AG20443 (cell line): ENCODE data around the gene LMX1A.
A peak's percentile ranks its signal among the peaks of the same experiment; 100 is the strongest.

Experiments
- DNase-seq: peaks from one replicate; pipeline ENCODE4 v3.0.0; 2012; ENCODE audit warnings: low spot score, mixed read lengths

Gene LMX1A

DNA sequence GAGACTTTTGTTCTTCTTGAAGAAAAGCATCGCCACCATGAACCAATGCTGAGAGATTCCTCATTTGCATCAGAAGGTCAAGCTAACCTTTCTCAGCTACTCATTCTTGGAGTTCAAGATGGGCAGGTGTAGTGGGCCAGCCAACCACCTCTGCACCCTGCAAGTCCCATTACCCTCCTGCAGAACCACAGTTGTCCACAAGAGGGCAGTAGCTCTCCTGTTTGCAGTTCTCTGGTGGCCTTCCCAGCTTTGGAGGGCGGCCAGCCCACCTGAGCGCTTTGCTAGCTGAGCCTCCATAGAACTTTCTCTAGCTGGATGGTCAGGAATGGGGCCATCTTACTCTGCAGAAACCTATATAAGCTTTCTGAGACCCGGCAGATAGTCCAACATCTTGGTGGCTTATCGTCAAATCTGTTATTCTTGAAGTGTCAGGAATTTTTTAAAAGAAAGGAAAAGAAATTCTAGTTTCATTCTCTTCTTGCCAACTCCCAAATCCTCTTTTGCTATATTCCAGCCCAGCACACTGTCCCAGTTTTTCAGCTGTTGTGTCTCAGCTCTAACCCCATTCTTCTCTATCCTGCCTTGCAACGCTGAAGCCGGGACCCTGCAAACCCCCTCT is 11.0 kb upstream of the LMX1A start:
- peak; percentile 77 for DNase-seq

DNA sequence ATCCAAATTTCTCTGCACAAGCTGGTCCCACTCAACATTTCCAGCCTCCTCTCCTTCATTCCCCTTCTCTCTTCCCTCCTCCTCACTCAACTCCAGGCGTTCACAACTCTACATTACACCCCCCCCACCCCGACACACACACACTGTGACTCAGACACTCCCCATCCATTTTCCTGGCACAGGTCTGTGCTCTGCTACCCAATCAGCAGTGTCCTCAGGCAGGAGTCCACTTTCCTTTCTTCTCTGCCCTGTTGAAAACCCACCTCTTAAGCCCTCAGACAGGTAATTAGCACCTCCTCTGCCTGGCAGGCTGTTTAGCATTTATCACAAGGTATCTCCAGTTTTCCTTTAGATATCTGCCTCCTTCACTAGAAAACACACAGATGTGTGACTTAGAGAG is 8.8 kb upstream of the LMX1A start:
- no peak for DNase-seq

DNA sequence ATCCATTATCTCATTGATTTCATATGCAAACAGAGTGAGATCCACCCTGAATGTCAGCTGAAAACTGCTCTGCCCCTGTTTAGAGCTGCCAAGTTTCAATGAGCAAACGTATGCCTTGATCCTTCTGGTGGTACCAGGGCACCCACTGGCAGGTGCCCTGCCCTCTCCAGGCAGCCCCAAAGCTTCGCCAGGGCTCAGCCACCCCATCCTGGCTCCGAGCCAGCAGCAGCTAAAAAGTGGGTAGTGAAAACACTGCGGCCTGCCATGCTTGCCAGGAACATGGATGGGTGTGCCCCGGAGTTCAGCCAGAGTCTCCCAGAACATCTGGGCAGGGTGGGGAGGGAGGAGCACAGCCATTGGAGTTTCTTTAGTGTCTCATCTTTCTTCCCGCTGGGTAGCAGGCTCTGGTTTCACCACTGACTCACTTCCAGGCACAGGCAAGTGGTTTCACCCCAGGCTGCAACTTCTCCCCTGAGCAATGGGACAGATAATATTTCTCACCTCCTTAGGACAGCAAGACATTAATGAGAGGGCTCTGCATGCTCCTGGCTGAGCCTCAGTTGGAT is 8.1 kb upstream of the LMX1A start:
- peak; percentile 69 for DNase-seq

DNA sequence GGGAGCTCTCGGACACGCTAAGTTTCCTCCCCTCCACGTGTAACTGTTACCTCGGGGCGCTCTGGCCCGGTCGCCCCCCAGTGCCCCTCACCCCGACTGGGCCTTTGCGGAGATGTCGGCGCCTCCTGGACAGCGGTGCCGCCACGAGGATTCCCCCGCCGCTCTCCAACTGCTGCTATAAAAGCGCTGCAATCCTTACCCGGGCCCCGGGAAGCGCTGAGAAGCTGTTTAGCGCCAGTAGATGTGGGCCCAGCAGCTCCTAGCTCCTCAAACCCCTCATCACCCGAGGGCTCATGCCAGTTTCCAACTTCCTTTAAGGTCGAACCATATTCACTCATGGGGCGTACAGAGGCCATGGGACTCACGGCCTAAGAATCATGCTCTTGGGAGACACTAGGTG is 361 bp upstream of the LMX1A start:
- DNase-seq: no peak

DNA sequence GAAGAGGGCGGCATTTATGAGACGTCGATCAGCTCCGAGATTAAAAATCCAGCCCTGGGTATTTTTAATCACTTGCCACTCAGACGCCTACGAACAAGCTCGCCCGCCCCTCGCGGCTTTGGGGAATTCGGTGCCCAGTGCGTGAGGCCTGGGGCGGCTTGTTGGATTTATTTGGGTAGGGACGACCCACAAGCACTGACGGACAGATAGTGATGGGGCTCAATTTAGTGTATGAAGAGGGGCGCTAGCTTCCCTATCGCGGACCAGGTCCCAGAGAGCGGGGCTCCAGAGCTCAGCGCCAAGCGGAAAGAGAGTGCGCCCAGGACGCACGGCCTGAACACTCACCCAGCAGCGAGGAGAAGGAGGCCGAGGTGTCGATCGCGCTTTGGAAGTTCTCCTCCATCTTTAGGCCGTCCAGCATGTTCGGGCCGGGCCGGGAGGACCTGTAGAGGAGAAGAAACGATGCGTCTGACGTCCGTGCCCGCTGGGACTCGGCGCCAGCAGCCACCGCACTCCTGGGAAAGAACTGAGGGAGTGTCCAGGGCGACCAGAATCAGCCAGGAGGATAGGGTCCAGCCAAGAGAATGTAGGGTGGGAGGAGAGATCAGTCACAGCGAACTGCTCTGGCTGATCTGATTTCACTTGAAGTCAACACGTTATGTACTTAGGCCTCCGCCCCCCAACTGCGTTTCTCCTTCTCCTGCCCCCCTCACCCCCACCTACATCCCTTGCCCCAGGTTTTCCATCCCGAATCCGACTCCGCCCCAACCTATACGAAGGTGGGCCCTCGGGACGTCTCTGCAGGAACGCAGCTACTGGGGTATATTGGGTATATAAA is 1.2 kb downstream of the LMX1A start:
- no peak for DNase-seq

DNA sequence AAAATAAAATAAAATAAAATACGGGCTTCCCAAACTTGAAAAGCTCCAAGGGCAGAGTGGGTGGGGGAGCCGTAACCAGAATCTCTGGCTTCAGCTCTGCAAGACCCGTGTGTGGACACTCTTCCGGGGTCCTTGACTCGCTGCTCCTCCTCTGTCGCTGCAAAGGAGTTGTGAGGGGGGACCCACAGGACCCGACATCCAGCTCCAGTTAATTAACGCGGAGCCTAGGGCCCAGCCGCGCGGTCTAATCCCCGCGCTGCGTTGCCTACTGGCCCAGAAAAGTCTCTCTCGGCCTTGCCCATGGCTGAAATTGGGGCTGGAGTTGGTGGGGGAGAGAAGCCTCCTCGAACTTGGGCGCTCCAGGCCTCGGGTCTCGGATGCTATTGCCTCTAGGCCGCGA is 1.8 kb downstream of the LMX1A start:
- DNase-seq: no peak

DNA sequence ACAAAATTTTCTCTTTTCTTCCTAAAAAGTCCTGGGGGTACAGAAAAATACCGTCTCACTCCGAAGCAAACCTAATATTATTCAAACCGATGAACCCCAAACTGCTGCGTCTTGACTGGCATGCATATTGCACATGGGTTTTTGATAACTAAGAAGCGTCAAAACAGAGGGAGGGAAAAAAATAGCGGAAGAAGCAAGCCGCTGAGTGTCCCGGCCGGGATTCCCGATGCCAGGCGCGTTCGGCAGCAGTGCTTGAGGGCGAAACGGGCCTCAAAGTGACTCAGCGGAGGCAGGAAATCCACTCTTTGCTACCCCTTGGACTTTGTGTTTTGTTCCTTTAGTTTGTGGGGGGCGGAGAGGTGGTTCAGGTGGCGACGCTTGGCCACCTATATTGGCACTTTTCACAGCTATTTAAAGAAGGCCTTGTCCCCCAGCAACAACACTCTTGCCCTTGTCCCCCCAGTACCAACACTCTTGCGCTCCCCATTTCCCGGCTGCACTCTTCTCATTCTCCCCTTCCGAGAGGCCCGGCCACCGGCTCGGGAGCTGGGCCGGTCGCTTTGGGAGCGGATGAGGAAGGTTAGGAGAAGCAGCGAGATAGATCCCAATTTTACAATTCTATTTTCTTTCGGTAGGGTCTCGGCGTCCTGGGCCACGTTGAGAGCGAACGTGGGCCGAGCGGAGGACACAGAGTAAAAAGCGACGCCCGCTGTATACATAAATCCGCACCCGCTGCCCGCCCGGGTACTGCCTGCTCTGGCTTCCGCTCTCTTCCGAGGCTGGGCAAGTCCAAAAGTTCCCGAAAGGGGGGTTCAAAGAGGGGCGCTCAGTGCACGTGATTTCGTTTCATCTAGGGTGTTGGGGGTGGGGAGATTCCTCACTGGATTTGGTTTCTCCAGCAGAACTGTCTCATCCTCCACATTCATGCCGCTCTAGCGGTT is 2.5 kb downstream of the LMX1A start:
- no peak for DNase-seq

DNA sequence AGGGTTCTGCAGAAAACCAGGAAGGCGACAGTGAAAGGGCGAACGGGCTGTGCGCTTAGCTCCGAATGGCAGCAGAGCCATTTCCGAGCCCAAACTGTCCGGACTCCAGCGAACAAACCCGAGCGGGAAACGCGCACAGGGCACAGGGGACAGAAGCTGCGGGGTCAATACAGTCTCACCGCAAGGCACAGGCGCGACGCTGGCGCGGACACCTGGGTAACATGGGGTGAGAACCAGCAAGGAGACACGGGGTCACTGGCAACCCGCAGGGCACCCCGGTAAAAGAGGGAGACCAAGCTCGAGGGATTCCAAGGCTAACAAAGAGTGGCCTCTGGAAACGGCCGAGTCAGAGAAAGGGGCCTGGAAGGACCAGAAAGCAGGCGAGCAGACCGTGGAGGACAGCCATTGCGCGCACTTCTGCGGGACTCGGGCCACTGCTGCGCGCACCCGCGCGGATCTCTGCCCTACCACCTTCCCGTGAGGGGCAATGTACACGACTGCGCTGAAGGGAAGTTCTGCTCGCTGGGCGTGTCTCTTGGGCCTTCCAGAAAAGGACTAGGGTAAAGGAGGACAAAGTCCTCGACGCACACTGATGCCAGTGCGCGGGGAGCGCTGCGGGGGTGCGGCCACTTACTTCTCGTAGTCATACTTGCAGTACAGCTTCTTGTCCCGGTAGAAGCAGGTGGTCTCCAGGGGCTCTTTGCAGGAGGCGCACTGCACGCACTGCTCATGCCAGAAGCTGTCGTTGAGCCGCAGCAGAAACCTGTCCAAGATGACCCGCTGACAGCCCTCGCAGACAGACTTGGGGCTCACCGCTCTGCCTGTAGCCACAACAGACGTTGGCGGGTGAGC is 3.8 kb downstream of the LMX1A start:
- DNase-seq: no peak

DNA sequence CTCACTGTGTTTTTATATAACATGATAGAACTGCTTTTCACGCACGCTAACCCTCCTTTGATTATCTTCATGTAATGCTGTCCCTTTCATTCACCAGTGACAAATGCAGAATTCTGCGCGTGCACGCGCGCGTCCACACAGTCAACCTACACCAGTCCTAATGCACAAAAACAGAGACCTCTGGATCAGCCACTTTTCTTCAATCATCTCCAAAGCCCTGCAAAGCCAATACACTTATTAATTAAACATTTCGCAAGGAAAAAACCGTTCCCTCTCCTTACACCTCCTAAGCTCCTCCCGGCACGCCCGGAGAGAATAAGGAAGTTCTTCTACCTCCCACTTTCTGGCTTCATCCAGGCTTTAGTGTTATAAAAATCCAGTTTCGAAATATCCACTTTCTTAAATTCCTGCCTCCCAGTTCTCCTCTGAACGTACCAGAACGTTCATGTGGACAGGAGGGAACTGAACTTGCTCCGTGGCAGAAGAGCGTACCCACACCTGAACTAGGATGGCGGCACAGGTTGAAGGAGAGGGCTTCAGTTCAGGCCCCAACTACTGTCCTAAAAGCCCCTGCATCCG is 4.6 kb downstream of the LMX1A start:
- DNase-seq: no peak

DNA sequence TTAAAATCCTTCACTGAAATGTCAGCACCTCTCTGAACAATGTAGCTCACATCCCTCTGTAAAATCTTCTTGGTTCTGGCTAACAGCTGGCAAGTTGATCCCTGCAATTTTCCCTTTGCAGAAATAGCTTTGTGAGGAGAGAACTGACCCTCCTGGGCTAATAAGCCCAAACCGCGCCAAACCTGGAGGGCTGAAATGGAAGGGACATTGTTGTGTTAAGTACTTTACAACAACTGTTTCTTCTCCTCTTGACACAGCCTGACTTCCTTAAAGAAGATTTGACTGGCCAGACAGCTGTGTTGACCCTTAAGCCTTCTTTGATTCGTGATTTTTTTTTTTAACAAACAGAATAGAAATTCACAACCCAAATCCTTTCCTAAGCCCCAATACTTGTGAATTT is 5.7 kb downstream of the LMX1A start:
- no peak for DNase-seq

DNA sequence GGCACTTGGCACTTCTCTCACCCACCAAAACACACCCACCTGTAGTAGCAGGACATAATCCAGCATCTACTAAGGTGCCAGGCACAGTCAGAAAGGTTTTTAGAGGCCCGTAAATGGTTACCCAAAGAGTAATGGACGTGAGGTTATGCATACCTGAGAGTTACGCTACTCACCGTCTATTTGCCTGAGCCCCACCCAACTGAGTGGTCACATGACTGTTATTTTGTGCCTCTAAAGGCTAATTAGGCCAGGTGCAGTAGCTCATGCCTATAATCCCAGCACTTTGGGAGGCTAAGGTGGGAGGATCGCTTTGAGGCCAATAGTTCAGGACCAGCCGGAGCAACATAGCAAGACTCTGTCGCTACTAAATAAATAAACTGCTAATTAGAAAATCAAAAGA is 11.0 kb downstream of the LMX1A start:
- no peak for DNase-seq

DNA sequence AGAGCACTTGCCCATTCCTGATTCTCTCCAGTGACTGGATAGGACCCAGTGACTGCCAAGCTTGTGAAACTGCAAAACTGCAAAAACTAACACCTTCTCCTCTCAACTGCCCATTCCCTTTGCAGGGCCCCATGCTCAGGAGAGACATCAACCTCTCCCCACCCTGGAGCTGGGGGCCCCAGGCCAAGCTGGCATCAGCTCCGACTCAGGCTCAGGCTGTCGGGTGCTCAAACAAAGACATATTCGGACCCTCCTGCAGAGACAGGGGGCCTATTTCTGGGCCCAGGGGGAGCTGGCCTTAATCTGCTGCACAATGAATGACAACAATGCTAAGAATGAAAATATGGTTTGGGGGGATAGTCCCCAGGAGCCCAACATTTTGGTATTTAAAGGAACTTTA is 11.8 kb downstream of the LMX1A start:
- DNase-seq: no peak

DNA sequence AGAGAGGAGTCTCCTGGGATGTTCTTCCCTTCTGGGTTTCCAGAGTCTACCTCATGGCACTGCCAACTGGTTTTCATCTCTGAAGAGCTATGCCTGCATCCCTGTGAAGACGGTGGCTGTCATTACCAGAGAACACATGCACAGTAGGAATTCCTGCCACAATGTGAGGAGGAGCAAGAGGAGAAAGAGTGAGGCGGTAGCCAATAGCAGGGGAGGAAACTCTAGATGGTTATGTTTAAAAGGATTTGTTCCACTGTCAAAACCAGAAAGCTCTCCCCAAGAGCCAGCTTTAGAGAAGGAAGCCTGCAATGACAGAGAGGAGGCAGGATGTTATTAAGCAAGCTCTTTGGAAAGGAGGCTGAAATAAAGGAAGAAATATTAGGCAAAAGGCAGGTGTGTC is 12.3 kb downstream of the LMX1A start:
- no peak for DNase-seq

DNA sequence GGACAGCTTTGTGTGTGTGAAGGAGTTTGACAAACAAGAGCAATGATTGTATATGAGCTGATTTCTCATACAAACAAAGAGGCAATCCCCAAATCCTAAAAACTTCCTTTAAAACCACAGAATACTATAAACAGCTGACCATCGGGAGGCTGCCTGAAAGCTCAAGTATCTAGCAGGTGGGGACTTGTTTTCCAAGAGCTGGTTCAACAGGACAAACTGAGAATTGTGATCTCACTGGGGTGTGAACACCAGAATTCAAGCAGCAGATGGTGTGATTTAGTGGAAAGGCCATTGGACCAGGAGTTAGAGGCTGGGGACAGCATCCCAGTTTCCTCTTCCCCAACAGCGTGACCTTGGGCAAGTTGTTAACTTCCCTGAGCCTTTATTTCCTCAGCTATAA is 13.9 kb downstream of the LMX1A start:
- no peak for DNase-seq

DNA sequence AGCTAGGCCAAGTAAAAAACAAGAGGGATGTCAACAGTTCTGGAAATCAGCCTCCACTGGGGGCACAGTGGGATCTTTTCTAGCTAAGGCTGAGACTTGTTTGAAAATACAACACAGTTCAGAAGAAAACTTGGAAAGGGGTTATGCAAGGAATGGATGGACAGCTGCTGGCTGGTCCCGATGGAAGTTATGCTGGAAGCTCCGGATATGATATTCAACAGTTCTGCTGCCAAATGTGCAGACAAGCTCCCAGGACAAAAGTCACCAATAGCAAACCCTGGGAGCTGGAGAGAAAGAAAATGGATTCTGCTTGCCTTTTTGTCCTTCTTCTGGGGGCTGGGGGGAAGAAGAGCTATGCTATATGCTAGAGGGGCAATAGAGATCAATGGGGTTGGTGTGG is 14.3 kb downstream of the LMX1A start:
- DNase-seq: no peak

DNA sequence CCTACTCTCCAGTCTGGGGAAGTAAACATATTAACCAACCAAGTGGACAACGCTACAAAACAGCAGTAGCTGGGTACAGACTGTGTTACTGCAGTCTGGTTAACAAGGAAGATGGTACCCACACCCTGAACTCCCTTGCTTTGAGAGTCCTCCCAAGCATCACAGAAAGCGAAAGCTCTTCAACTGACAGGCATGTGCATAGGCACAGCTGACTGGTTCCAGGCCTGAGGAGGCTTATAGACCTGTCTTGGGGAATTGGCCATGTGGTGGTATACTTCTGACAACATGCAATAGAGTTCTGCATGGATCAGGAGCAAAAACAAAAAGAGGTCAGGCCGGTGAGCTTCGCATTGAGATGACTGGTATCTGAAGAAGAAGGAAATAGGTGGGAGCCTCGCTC is 17.4 kb downstream of the LMX1A start:
- no peak for DNase-seq

DNA sequence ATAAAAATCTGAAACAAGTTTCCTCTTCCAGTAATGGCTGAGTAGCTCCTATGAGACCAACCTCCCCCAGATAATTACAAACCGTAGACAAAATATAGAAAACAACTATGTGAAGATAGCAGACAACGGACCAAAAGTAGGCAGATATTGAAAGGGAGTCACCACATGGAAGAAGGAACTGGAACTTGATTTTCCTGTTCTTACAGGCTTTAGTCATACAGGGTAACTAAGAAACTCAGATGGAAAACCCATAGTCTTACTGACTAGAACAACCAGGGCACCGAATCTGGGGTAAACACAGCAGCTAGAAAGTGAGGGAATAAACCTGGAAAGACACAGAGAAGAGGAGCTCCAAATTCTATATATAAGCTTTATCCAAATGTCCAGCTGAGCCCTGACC is 26.0 kb downstream of the LMX1A start:
- DNase-seq: no peak

DNA sequence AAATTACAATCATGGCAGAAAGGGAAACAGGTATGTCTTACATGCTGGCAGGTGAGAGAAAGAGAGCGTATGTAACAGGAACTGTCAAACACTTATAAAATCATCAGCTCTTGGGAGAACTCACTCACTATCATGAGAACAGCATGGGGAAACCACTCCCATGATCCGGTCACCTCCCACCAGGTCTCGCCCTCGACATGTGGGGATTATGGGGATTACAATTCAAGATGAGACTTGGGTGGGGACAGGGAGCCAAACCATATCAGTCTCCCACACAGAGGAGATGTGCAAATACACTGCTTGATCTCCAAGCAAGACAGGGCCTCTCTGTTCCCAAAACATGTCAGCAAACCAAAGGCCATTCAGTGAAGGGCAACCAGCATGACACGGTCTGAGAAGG is 27.4 kb downstream of the LMX1A start:
- DNase-seq: no peak

DNA sequence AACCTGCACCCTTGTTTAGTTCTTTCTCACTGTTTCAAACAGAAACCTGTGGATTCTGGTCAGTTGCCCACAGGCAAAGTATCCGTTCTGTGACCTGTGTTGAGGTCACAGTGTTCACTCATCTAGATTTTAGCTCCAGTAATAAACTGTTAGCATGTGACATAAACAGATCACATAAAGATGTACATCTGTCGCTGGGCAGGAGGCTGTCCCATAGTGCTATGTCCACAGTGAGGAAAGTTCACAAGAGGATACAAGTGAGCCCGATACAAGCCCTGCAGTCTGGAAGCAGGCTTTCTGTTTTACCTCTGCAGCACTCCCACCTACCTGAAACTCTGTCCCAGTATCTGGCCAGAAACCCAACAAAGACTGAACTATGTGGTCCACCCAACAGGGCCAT is 28.4 kb downstream of the LMX1A start:
- no peak for DNase-seq

DNA sequence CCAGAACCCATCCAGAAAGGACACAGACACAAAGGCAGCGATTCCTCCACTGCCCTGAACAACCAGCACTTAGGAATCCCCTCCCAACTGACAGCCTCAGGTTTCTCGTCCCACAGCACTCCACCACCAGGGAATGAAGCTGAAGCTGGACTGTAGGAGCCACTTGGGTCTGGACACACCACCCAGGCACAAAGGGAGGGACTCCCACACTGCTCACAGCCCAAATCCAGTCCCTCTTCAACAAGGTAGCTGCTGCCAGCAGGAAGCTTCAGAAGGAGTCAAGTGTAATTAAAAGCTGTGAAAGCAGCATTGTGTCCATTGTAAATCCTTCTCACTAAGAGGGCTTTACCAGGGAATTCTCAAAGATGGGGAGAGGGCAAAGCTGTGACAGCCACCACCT is 29.0 kb downstream of the LMX1A start:
- DNase-seq: no peak
